Measurements from ENCODE around the gene ISCU.

The ISCU gene

DNA sequence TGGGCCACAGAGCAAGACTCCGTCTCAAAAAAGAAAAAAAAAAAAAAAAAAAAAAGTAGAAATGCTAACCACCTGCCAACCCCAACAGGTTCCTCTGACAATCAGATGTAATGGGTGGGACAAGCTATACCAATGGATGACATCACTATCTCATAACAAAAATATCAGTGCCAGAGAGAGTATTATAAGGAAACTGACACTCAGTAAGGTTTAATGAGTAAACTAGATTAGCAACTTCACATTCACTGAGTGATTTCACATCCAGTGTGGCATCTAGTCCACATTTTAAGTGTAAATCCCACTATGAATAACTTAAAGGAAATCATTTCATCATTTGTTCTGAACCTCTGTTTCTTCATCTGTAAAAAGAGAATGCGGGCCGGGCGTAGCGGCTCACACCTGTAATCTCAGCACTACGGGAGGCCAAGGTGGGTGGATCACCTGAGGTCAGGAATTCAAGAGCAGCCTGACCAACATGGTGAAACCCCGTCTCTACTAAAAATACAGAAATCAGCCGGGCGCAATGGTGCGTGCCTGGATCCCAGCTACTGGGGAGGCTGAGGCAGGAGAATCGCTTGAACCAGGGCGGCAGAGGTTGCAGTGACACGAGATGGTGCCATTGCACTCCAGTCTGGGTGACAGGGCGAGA is 3.3 kb upstream of the ISCU start:
- no peak for DNase-seq (ENCODE audit: low read depth)
- TF ChIP-seq, protein P1, sequence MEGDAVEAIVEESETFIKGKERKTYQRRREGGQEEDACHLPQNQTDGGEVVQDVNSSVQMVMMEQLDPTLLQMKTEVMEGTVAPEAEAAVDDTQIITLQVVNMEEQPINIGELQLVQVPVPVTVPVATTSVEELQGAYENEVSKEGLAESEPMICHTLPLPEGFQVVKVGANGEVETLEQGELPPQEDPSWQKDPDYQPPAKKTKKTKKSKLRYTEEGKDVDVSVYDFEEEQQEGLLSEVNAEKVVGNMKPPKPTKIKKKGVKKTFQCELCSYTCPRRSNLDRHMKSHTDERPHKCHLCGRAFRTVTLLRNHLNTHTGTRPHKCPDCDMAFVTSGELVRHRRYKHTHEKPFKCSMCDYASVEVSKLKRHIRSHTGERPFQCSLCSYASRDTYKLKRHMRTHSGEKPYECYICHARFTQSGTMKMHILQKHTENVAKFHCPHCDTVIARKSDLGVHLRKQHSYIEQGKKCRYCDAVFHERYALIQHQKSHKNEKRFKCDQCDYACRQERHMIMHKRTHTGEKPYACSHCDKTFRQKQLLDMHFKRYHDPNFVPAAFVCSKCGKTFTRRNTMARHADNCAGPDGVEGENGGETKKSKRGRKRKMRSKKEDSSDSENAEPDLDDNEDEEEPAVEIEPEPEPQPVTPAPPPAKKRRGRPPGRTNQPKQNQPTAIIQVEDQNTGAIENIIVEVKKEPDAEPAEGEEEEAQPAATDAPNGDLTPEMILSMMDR (conservative IDR thresholded peaks at IDR 0.05; ENCODE audit: control insufficient read depth, insufficient read depth, low read depth, low read length) = no peak
- H3K4me3 ChIP-seq (ENCODE audit: control insufficient read depth, low read depth, low read length) = no peak overlapping the region

DNA sequence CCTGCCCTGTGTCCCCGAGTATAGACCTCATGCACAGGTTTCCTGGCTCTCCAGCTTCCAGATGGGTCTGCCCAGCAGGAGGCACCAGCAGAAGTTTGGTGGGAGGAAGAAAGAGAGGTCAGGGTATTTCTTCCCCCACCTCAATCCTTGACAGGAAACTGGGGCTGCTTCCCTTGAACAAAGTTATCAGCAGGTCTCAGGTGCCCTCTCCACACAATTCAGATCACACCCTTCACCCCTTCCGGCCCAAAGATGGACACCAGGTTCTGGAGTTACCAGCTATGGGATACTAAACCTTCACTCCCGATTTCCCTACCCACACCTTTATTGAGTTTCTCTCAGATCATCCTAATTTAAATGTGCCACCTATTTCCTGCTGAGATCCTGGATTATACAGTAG is 2.6 kb upstream of the ISCU start:
- H3K4me3 ChIP-seq (ENCODE audit: control insufficient read depth, low read depth, low read length) = peak overlapping the region; percentile 85
- no peak for DNase-seq (ENCODE audit: low read depth)
- TF ChIP-seq, protein P1 (conservative IDR thresholded peaks at IDR 0.05; ENCODE audit: control insufficient read depth, insufficient read depth, low read depth, low read length) = no peak

DNA sequence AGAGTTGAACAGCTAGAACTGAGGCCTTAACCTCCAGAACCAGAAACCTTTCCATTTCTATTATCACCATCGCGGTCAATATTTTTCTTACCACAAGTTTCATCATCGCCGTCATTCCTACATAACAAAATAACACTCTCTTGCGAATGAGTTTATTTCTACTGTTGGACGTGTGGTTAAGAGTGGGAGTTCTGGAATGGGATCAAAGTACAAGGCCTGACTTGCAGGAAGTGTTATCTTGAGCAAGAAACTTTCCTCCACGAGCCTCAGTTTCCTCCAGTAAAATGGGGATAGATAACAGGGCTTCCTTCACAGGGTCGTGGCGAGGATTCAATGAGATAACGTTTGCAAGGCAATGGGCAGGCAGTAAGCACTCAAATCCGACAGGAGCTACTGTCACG is 2.1 kb upstream of the ISCU start:
- DNase-seq (ENCODE audit: low read depth) = peak; percentile 66
- peak overlapping the region; percentile 85 for H3K4me3 ChIP-seq (ENCODE audit: control insufficient read depth, low read depth, low read length)
- TF ChIP-seq, protein P1 (conservative IDR thresholded peaks at IDR 0.05; ENCODE audit: control insufficient read depth, insufficient read depth, low read depth, low read length) = no peak

DNA sequence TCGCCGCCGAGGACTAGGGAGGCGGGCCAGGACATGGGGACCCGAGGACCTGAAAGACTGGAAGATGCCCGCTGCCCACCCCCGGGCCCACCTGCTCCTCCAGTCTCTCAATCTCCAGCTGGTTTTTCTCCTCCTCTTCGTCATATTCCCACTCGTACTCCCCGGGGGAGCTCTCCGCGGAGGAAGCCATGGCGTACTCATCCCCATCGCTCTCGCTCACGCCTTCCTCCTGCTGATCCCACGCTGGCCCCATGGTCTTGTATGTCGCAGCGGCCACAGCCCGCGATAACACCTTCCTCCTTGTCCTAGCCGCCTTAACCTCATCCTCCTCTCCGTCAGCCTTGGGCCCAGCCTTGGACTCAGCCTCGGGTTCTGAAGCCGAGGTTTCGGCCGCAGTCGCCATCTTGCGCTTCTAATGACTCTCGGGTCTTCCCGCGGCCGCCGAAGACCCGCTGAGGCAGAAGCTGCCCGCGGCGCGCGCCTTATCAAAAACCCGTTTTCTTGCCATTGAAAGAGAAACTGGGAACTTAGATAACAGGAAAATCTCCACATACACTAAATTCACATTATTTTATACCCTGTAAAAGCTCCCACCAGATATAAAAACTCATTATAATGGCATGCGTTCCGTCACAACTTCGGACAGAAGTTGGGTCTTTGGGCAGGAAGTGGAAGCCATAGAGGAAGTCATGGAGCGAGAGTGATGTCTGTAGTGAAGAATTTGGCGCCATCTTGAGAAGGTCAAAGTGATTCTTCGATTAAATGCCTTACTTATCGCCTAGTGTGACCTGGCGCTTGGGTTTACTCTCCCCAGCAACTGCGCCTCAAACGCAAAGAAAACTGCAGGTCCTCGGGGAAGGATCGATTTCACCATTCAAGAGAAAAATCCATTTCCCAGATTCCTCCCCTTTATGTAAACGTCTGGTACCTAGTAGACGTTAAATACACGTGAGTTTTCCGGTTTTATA is 1.4 kb upstream of the ISCU start, which contains the start of gene SART3:
SART3 (minus strand) TSS at position 422 of the 968 bp plus-strand sequence; CDS start at position 403, 19 bp downstream.
- TF ChIP-seq, protein P1 (conservative IDR thresholded peaks at IDR 0.05; ENCODE audit: control insufficient read depth, insufficient read depth, low read depth, low read length) = no peak
- DNase-seq (ENCODE audit: low read depth) = peak; percentile 89
- H3K4me3 ChIP-seq (ENCODE audit: control insufficient read depth, low read depth, low read length) = peak within 1 kb of the TSS; percentile 85

DNA sequence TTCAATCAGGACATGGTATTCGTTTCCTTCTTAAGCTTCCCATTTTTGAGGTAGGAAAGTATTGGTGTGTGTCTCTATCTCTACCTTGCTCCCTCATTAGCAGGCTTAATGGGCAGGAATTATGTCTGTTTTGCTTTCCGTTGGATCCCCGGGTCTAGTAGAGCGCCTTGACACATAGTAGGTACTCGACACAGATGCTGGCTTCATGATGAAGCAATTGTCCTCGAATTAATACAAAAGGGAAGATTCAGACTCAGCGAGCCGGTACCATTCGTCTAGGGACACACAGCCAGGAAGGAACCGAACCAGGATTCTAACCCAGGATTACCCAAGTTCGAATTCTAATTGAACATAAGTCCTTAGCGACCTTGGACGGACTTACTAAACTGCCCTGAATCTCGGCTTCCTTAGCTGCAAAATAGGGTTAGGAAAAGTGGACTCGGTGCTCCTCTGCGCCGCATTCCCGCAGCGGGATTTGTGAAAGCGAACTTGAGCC is 496 bp upstream of the ISCU start:
- H3K4me3 ChIP-seq (ENCODE audit: control insufficient read depth, low read depth, low read length) = peak overlapping the region; percentile 85
- DNase-seq (ENCODE audit: low read depth) = no peak
- TF ChIP-seq, protein P1 (conservative IDR thresholded peaks at IDR 0.05; ENCODE audit: control insufficient read depth, insufficient read depth, low read depth, low read length) = no peak

DNA sequence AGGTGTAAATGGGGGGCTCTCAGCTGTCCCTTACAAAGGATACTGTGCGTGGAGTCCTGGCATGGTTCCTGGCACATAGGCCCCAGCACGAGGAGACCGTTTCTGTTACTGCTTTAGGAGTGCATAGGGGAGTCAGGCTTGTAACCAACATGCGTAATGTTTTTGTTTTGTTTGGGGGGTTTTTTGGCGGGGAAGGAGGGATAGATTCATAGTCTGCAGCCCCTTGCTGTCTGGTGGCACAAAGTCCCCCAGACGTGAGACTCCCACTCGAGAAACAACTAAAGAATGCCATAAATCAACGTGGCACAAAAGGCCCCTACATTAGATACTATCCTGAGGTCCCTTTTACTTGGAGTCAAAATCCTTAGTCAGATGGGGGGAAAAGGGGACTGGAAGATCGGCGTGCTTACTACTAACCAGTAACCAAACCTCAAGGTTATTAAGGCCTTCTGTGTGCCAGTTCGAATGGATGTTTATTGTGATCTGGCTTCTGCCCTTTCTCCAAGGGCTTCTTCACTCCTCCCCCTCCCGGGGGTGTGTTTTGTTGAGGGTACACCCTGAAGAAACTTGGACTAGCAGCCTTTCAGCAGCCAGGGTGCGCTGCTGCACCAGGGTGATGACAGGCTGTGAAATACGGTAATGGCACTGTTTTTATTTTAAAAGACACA is 874 bp downstream of the ISCU start:
- DNase-seq (ENCODE audit: low read depth) = peak; percentile 90
- peak overlapping the region; percentile 92 for H3K4me3 ChIP-seq (ENCODE audit: control insufficient read depth, low read depth, low read length)
- TF ChIP-seq, protein P1 (conservative IDR thresholded peaks at IDR 0.05; ENCODE audit: control insufficient read depth, insufficient read depth, low read depth, low read length) = peak; percentile 96

Measured in fibroblast of mammary gland (primary cell).